ENCODE results near the gene BCAS1. TPM values are rescaled to one million over a fixed set of nuclear protein-coding genes. Genes with fewer than 3 reads are reported as not detected.

Gene BCAS1
- total RNA-seq, 1 donor from 2014 or later: 0.81 TPM

DNA sequence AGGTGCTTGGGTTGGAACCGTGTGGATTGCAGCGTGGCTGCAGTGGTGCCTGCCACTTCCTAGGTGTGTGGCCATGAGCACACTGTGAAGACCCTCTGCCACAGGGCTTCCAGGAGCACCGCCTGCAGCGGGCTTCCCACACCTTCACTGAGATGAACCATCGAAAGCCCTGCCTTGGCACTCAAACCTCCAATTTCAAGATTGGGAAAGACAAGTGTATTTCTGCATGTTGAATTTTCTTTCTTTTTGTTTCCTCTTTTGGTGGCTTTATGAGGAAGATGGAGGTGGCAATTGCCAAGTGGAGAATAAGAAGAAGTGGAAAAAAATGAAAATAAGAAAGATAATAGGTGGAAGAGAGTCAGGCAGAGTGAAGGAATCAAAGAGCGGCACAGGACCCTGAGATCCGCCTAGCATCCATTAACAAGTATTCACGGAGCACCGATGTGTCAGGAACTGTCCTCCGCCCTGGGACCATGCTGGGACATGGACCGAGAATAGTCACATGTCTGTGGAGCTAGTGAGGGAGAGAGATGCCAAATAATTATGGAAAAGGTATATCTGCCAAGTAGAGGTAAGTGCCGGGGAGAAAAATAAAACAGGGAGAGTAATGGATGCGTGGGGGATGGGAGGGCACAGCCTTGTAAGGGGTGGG, 159.9 kb downstream of the BCAS1 start:
- no peaks in the 10 kb centered on the region for H3K36me3 Mint-ChIP-seq (ENCODE audit: insufficient read depth)
- peaks cover 7% of the 10 kb centered on the region for H3K9me3 Mint-ChIP-seq (ENCODE audit: low read depth)
- H3K4me1 Mint-ChIP-seq (ENCODE audit: low read depth): peaks cover 14% of the 10 kb centered on the region
- H3K4me3 Mint-ChIP-seq (ENCODE audit: low read depth): no peak overlapping the region
- no peaks in the 10 kb centered on the region for H3K27me3 Mint-ChIP-seq
- no peak for DNase-seq (ENCODE audit: low spot score, unreplicated experiment)
- H3K27ac Mint-ChIP-seq: no peak overlapping the region
- TF ChIP-seq, protein P1, sequence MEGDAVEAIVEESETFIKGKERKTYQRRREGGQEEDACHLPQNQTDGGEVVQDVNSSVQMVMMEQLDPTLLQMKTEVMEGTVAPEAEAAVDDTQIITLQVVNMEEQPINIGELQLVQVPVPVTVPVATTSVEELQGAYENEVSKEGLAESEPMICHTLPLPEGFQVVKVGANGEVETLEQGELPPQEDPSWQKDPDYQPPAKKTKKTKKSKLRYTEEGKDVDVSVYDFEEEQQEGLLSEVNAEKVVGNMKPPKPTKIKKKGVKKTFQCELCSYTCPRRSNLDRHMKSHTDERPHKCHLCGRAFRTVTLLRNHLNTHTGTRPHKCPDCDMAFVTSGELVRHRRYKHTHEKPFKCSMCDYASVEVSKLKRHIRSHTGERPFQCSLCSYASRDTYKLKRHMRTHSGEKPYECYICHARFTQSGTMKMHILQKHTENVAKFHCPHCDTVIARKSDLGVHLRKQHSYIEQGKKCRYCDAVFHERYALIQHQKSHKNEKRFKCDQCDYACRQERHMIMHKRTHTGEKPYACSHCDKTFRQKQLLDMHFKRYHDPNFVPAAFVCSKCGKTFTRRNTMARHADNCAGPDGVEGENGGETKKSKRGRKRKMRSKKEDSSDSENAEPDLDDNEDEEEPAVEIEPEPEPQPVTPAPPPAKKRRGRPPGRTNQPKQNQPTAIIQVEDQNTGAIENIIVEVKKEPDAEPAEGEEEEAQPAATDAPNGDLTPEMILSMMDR (IDR thresholded peaks at IDR 0.05; ENCODE audit: unreplicated experiment): no peak

DNA sequence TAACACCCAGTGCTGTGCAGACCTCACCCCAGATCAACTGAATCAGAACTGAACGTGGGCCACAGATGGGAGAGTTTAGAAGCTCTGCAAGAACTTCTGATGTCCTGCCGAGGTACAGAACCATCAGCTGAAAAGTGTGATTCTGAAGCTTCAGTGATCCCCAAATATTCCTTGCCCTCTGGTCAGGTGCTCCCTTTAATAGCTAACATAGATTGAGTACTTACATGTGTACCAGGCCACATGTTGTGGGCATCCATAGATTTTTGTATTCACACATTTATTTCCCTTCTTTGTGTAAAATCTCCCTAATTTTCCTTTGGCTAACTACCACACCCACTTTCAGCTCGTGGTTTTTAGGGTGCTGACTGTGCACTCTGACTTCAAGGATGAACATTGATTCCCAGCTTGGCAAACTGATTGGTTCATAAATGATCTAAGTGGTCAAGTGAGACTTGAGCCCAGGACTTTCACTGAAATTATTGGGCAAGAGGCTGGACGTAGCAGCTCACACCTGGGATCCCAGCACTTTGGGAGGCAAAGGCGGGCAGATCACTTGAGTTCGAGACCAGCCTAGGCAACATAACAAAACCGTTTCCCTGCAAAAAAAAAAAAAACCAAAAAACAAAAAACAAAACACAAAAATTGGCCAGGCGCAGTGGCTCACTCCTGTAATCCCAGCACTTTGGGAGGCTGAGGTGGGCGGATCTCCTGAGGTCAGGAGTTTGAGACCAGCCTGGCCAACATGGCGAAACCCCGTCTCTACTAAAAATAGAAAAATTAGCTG, 162.2 kb downstream of the BCAS1 start:
- no peak for DNase-seq (ENCODE audit: low spot score, unreplicated experiment)
- TF ChIP-seq, protein P1 (IDR thresholded peaks at IDR 0.05; ENCODE audit: unreplicated experiment): no peak
- Mint-ChIP-seq H3K27ac (no peak overlapping the region), H3K9me3 (ENCODE audit: low read depth) (peaks cover 7% of the 10 kb centered on the region), H3K4me3 (ENCODE audit: low read depth) (no peak overlapping the region), H3K27me3 (no peaks in the 10 kb centered on the region), H3K4me1 (ENCODE audit: low read depth) (no peaks in the 10 kb centered on the region), H3K36me3 (ENCODE audit: insufficient read depth) (no peaks in the 10 kb centered on the region)

DNA sequence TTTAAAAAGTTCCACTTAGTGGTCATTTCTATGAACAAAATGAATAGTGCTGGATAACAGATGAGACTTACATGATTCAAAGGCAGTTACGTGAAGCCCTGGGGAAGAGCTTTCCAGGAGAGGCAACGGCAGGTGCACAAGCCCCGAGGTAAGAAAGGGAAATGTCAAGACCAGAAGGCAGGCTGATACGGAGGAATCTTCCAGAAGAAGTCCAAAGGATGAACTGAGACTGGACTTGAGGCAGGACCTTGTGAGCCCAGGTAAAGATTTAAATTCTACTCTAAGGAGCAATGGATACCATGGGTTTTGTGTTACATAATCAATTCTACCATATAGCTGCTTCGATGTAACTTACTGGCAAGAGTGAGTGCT, 164.6 kb downstream of the BCAS1 start:
- peaks cover 9% of the 10 kb centered on the region for H3K4me1 Mint-ChIP-seq (ENCODE audit: low read depth)
- no peak overlapping the region for H3K4me3 Mint-ChIP-seq (ENCODE audit: low read depth)
- peaks cover 5% of the 10 kb centered on the region for H3K9me3 Mint-ChIP-seq (ENCODE audit: low read depth)
- H3K36me3 Mint-ChIP-seq (ENCODE audit: insufficient read depth): no peaks in the 10 kb centered on the region
- TF ChIP-seq, protein P1 (IDR thresholded peaks at IDR 0.05; ENCODE audit: unreplicated experiment): no peak
- no peak for DNase-seq (ENCODE audit: low spot score, unreplicated experiment)
- H3K27me3 Mint-ChIP-seq: no peaks in the 10 kb centered on the region
- no peak overlapping the region for H3K27ac Mint-ChIP-seq

DNA sequence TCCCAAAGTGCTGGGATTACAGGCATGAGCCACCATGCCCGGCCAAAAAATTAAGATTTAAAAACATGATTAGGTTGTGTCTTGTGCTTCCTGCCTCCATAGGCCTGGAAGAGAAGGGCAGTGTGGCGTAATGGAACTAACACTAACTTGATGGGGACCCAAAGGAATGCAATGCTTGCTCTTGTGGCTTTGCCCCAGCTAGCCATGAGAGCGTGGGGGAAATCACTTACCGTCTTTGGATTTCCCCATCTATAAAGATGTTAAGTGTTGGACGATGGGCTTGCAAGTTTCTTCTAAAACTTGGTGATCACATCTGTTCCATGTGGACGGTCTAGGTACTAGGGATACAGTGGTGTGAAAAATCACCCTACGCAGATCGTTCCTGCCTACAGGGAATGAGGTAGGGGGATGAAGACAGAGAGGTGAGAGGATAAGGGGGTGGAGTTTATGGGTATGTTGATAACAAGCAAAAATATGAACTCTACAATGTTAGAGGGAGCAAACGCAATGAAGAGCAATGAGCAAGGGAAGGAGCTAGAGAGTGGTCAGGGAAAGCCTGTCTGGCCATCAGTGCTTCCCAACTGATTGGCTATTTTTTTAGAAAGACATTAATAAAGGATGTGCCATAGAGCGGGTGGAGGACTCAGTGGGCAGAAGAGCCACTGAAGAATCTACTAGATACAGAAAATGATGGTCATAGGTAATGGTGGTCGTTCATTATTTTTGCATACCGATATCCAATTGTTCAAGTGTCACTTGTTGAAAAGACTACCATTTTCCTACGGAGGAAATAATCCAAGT, 165.2 kb downstream of the BCAS1 start:
- no peaks in the 10 kb centered on the region for H3K27me3 Mint-ChIP-seq
- no peak overlapping the region for H3K27ac Mint-ChIP-seq
- TF ChIP-seq, protein P1 (IDR thresholded peaks at IDR 0.05; ENCODE audit: unreplicated experiment): no peak
- H3K4me1 Mint-ChIP-seq (ENCODE audit: low read depth): peaks cover 14% of the 10 kb centered on the region
- no peak overlapping the region for H3K4me3 Mint-ChIP-seq (ENCODE audit: low read depth)
- H3K9me3 Mint-ChIP-seq (ENCODE audit: low read depth): no peaks in the 10 kb centered on the region
- no peaks in the 10 kb centered on the region for H3K36me3 Mint-ChIP-seq (ENCODE audit: insufficient read depth)
- DNase-seq (ENCODE audit: low spot score, unreplicated experiment): no peak

DNA sequence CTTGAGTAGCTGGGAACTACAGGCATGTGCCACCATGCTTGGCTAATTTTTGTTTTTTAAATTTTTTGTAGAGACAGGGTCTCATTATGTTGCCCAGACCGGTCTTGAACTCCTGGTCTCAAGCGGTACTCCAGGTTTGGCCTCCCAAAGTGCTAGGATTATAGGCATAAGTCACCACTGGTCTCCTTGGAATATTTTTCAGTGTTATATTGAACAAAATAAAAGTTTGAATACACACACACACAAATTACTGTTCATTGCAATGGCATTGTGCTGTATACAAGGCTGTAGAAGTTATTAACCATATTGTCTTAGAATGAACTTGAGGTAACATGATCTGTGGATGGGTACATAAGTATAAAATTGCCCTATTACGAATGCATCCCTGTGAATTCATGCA, 166.1 kb downstream of the BCAS1 start:
- no peaks in the 10 kb centered on the region for H3K27me3 Mint-ChIP-seq
- H3K36me3 Mint-ChIP-seq (ENCODE audit: insufficient read depth): no peaks in the 10 kb centered on the region
- TF ChIP-seq, protein P1 (IDR thresholded peaks at IDR 0.05; ENCODE audit: unreplicated experiment): no peak
- peaks cover 15% of the 10 kb centered on the region for H3K4me1 Mint-ChIP-seq (ENCODE audit: low read depth)
- H3K27ac Mint-ChIP-seq: no peak overlapping the region
- H3K4me3 Mint-ChIP-seq (ENCODE audit: low read depth): no peak overlapping the region
- DNase-seq (ENCODE audit: low spot score, unreplicated experiment): no peak
- H3K9me3 Mint-ChIP-seq (ENCODE audit: low read depth): no peaks in the 10 kb centered on the region
